WERI-Rb-1 (cell line): ENCODE data around the gene ARHGEF4.

Experiments
- DNase-seq: peaks from one replicate; pipeline ENCODE4 v3.0.0-alpha.2; 2020
- H3K27ac ChIP-seq: fragments of 250-450 bp; sonication (Bioruptor Pico); 2 replicates; pipeline ENCODE4 v1.5.1; 2020; ENCODE audit warnings: mild to moderate bottlenecking, moderate library complexity
- H3K27me3 ChIP-seq: fragments of 250-450 bp; sonication (Bioruptor Pico); 2 replicates; pipeline ENCODE4 v1.5.1; 2021; ENCODE audit warnings: mild to moderate bottlenecking, low read depth, moderate library complexity; ENCODE audit not compliant: insufficient read depth, severe bottlenecking
- H3K36me3 ChIP-seq: fragments of 250-450 bp; sonication (Bioruptor Pico); 2 replicates; pipeline ENCODE4 v1.5.1; 2020; ENCODE audit warnings: mild to moderate bottlenecking, moderate library complexity
- H3K4me3 ChIP-seq: 2 replicates; pipeline ENCODE4 v1.5.1; 2011; ENCODE audit warnings: low read depth, mild to moderate bottlenecking, control low read depth, low read length
- H3K9me3 ChIP-seq: fragments of 250-450 bp; sonication (Bioruptor Pico); 2 replicates; pipeline ENCODE4 v1.5.1; 2021; ENCODE audit warnings: mild to moderate bottlenecking, moderate library complexity; ENCODE audit not compliant: severe bottlenecking
- TF ChIP-seq, protein P1 (sequence below): IDR thresholded peaks from 2 replicates; pipeline ENCODE4 v1.5.1; 2011; ENCODE audit warnings: low read depth, mild to moderate bottlenecking, control low read depth, inconsistent platforms, low read length

Gene ARHGEF4

DNA sequence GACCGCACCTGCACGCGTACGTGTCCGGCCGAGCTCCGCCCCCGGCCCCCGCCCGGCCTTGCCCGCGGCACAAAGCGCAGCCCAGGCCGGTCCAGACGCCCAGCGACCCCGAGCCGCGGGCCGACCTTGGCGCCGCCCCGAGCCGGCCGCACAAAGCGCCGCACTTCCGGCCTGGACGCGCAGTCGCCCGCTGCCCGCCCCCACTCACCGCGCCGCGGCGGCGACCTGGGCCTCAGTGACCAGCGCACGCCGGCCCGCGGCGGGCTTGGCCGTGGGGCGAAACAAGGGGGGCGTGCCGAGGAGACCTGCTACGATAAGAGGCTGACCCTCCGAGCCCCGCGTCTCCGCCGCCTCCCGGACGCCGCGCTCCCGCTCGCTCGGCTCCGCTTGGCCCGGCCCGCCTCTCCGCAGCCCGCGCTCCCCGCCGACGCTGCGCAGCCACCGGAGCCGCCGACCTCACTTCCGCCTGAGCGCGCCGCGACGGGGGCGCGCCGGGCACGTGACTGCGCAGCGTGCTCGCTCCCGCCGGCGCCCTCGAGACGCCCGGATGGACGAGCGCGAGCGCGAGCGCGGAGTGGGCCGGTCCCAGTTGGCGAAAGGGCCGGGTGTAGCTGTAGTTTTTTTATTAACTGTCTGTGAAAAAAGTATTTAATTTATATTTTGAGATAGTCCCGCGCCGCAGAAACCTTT is 256.4 kb downstream of the ARHGEF4 start, which contains the start of gene FAM168B:
TSS of gene FAM168B (minus strand) at position 455 of the 690 bp plus-strand sequence. CDS start 10,814 bp downstream, outside the sequence.
- Histone ChIP-seq H3K4me3 (peak within 1 kb of the TSS; percentile 97), H3K27me3 (no peaks in the 10 kb centered on the region), H3K9me3 (no peaks in the 10 kb centered on the region), H3K36me3 (peaks cover 26% of the 10 kb centered on the region), H3K27ac (peak within 1 kb of the TSS; percentile 98)
- TF ChIP-seq, protein P1, sequence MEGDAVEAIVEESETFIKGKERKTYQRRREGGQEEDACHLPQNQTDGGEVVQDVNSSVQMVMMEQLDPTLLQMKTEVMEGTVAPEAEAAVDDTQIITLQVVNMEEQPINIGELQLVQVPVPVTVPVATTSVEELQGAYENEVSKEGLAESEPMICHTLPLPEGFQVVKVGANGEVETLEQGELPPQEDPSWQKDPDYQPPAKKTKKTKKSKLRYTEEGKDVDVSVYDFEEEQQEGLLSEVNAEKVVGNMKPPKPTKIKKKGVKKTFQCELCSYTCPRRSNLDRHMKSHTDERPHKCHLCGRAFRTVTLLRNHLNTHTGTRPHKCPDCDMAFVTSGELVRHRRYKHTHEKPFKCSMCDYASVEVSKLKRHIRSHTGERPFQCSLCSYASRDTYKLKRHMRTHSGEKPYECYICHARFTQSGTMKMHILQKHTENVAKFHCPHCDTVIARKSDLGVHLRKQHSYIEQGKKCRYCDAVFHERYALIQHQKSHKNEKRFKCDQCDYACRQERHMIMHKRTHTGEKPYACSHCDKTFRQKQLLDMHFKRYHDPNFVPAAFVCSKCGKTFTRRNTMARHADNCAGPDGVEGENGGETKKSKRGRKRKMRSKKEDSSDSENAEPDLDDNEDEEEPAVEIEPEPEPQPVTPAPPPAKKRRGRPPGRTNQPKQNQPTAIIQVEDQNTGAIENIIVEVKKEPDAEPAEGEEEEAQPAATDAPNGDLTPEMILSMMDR: no peak
- DNase-seq: peak; percentile 83

- Histone ChIP-seq H3K27ac (peak overlapping the region; percentile 98), H3K36me3 (peaks cover 19% of the 10 kb centered on the region), H3K27me3 (no peaks in the 10 kb centered on the region), H3K4me3 (peak overlapping the region; percentile 97), H3K9me3 (no peaks in the 10 kb centered on the region)
- peak; percentile 14 for DNase-seq
- TF ChIP-seq, protein P1: no peak
Observed at GRCh38 chr2:131093696-131094462, 257.2 kb downstream of the ARHGEF4 start.

GRCh38 chr2:131094463-131095281 is 258.0 kb downstream of the ARHGEF4 start:
- peaks cover 14% of the 10 kb centered on the region for H3K36me3 ChIP-seq
- DNase-seq: no peak
- H3K27me3 ChIP-seq: no peaks in the 10 kb centered on the region
- H3K9me3 ChIP-seq: no peaks in the 10 kb centered on the region
- TF ChIP-seq, protein P1: no peak
- peak overlapping the region; percentile 97; the same call in 1 of the 2 replicates for H3K4me3 ChIP-seq
- H3K27ac ChIP-seq: no peak overlapping the region
